Ishikawa (cell line): ENCODE measurements around the gene MOCS3.
A peak's percentile ranks its signal among the peaks of the same experiment; 100 is the strongest.

Source experiments
- CEBPB ChIP-seq: IDR thresholded peaks from 2 replicates; pipeline ENCODE4 v1.6.1; 2012
- CREB1 ChIP-seq: IDR thresholded peaks from 2 replicates; pipeline ENCODE4 v1.6.1; 2012; ENCODE audit warnings: low read depth
- EGR1 ChIP-seq: IDR thresholded peaks from 2 replicates; pipeline ENCODE4 v1.6.1; 2012
- EP300 ChIP-seq: IDR thresholded peaks from 2 replicates; pipeline ENCODE4 v1.6.1; 2012; ENCODE audit warnings: borderline replicate concordance
- FOXM1 ChIP-seq: IDR thresholded peaks from 2 replicates; pipeline ENCODE4 v1.6.1; 2012; ENCODE audit warnings: low read depth, borderline replicate concordance
- NFIC ChIP-seq: IDR thresholded peaks from 2 replicates; pipeline ENCODE4 v1.6.1; 2012
- RAD21 ChIP-seq: IDR thresholded peaks from 2 replicates; pipeline ENCODE4 v1.6.1; 2012; ENCODE audit warnings: low read depth
- TAF1 ChIP-seq: IDR thresholded peaks from 2 replicates; pipeline ENCODE4 v1.6.1; 2012; ENCODE audit warnings: low read depth, mild to moderate bottlenecking
- TCF12 ChIP-seq: IDR thresholded peaks from 2 replicates; pipeline ENCODE4 v1.6.1; 2012; ENCODE audit warnings: low read depth
- TEAD4 ChIP-seq: IDR thresholded peaks from 2 replicates; pipeline ENCODE4 v1.6.1; 2012
- YY1 ChIP-seq: IDR thresholded peaks from 2 replicates; pipeline ENCODE4 v1.6.1; 2012; ENCODE audit warnings: low read depth
- ZBTB7A ChIP-seq: IDR thresholded peaks from 2 replicates; pipeline ENCODE4 v1.6.1; 2012; ENCODE audit warnings: low read depth
- TF ChIP-seq, protein P1 (sequence below): IDR thresholded peaks from 2 replicates; pipeline ENCODE4 v1.6.1; 2012
- TF ChIP-seq, protein P2 (sequence below): IDR thresholded peaks from 2 replicates; pipeline ENCODE4 v1.6.1; 2012
- TF ChIP-seq, protein P3 (sequence below): IDR thresholded peaks from 2 replicates; pipeline ENCODE4 v1.6.1; 2012; ENCODE audit warnings: low read depth, mild to moderate bottlenecking

The MOCS3 gene

DNA sequence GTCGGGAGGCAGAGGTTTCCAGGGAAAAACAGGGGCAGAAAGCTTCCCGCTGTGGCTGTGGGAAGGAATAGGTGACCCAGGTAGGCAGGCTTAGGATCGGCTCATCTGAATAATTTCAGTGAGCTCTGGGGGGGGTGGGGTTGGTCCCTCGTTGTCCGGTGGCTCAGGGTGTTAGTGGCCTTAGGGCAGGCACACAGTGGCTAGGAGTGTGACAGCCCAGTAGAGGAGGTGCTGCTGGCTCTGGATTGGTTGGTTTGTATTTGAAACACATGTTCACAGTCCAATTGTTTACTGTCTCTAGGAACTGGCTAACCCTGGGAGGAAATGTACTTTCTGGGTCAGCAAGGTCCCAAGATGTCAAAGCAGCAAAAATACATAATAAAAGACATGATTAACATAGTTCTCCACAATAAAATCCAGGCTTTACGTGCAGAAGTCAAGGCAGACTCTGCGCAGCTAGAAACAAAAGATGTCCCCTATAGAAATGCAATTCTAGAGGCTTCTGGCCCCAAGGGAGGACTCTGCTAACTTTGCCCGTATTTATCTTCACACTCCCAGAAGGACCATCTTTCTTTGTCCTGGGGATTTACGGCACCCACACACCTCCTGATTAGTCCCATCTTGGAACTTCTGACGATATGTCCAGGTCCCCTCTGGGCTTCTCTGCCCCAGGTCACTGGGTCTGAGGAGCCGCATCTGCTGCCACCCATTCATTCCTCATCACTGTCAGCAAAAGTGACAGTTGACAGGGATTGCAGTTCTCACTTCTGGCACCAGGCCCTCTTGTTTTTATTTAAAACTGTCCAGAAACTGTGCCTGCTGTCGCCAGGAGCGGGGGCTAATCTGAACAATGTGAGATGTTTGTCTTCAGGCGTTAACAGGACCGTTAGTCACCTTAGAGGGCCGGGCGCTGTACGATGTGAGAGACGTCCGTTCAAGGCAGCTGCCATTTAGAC, 18.7 kb downstream of the MOCS3 start:
- no peak for TF ChIP-seq TCF12
- TF ChIP-seq, protein P1, sequence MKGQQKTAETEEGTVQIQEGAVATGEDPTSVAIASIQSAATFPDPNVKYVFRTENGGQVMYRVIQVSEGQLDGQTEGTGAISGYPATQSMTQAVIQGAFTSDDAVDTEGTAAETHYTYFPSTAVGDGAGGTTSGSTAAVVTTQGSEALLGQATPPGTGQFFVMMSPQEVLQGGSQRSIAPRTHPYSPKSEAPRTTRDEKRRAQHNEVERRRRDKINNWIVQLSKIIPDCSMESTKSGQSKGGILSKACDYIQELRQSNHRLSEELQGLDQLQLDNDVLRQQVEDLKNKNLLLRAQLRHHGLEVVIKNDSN, result no peak
- no peak for TF ChIP-seq TAF1
- no peak for TF ChIP-seq RAD21
- TF ChIP-seq EGR1, result no peak
- TF ChIP-seq, protein P2, sequence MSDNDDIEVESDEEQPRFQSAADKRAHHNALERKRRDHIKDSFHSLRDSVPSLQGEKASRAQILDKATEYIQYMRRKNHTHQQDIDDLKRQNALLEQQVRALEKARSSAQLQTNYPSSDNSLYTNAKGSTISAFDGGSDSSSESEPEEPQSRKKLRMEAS, result no peak
- no peak for TF ChIP-seq FOXM1
- TF ChIP-seq CEBPB, result no peak
- no peak for TF ChIP-seq NFIC
- no peak for TF ChIP-seq YY1
- TF ChIP-seq, protein P3, sequence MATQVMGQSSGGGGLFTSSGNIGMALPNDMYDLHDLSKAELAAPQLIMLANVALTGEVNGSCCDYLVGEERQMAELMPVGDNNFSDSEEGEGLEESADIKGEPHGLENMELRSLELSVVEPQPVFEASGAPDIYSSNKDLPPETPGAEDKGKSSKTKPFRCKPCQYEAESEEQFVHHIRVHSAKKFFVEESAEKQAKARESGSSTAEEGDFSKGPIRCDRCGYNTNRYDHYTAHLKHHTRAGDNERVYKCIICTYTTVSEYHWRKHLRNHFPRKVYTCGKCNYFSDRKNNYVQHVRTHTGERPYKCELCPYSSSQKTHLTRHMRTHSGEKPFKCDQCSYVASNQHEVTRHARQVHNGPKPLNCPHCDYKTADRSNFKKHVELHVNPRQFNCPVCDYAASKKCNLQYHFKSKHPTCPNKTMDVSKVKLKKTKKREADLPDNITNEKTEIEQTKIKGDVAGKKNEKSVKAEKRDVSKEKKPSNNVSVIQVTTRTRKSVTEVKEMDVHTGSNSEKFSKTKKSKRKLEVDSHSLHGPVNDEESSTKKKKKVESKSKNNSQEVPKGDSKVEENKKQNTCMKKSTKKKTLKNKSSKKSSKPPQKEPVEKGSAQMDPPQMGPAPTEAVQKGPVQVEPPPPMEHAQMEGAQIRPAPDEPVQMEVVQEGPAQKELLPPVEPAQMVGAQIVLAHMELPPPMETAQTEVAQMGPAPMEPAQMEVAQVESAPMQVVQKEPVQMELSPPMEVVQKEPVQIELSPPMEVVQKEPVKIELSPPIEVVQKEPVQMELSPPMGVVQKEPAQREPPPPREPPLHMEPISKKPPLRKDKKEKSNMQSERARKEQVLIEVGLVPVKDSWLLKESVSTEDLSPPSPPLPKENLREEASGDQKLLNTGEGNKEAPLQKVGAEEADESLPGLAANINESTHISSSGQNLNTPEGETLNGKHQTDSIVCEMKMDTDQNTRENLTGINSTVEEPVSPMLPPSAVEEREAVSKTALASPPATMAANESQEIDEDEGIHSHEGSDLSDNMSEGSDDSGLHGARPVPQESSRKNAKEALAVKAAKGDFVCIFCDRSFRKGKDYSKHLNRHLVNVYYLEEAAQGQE, result no peak
- no peak for TF ChIP-seq CREB1

DNA sequence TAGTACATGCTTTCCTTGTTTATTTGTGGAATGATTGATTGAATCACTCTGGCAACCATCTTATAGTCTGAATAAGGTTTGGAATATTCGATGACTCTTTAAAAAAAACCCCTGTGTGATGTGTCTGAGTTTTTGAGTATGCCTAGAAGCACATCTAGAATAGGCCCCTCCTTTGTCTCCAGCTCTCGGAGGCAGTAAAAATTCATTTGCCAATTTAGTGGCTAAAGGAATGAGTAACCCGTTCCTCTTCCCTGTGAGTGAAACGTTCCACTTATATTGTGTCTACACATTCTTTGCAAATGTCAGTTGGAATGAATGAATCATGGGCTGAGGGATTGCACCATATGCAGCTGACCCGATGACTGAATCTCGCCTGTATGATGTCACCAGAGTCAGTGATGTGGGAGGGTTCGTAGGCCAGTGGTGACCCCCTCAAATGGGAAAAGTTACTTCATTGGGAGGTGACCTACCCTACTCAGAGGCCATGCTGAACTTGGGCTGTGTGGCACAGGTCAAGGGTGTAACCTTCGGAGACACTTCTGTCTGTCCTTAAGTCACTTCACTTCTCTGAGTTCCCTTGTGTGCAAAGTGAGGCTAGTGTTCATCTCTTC, 21.6 kb downstream of the MOCS3 start:
- TF ChIP-seq TAF1 (no peak), TEAD4 (peak; percentile 45; the same call in 1 of the 2 replicates), CEBPB (peak; percentile 76)

DNA sequence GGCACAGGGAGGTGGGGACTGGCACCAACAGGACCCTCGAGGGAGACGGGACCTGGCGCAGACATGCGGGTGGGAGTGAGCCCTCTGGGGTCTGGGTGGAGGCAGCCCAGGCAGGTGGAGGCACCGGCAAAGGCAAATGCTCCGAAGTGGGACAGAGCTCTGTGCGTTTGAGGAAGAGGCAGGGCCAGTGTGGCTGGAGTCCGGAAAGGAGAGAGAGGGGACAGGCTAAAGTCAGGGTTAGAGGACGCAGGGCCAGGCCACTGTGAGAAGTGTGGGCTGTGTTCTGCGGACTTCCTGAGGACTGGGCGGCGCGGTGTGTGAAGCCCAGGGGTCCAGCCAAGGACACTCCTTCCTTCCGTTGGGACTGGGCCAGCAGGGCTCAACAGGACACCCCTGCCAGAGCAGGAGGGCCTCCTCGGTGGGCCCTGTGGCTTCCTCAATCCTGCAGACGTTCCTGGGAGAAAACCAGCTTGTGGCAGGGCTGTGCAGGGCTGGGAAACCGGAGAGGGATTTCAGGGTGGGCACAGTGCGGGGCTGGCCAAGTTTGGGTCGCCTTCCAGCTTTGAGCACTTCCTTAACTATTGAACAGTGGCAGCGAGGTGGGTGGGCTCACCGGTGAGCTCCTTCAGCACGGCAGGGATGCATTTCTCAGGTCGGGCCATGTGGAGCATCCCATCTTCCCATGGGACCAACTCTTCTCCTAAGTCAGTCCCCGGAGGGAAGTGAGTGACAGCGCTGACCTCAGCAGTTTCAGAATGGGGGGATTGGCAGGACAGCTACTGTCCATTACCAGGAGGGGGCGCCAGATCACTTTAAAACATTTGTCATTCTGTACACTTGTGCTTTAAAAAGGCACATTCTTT, 22.5 kb downstream of the MOCS3 start:
- TF ChIP-seq, protein P3, result no peak
- TF ChIP-seq YY1, result no peak
- TF ChIP-seq RAD21, result peak; percentile 70
- no peak for TF ChIP-seq CEBPB
- TF ChIP-seq, protein P1, result no peak
- no peak for TF ChIP-seq CREB1
- no peak for TF ChIP-seq TCF12

DNA sequence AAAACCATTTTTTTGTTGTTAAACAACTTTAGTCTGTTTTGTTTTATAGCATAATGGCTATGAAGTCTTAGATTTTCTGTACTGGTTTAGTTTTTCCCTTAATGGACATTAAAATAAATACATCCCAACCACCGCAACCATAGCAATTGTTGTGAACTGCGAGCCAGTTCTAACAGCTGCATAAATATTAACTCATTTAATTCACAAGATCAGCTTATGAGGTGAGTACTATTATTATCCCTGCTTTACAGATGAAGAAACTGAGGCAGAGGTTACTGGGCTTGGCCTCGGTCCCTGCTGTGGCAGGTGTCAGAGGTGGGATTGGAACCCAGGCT, 23.1 kb downstream of the MOCS3 start:
- TF ChIP-seq ZBTB7A (no peak), CREB1 (no peak), TEAD4 (no peak), TAF1 (no peak), YY1 (no peak), NFIC (no peak), FOXM1 (no peak), CEBPB (no peak), TCF12 (no peak), RAD21 (no peak), EGR1 (no peak), EP300 (no peak)
- TF ChIP-seq, protein P1, result no peak
- TF ChIP-seq, protein P2, result no peak
- TF ChIP-seq, protein P3, result no peak
